NCI-H1105 (cell line): Measurements from ENCODE around the gene ULK4.
"Not testable (repeated sequence)": the region's sequence is repeated elsewhere in the genome, so short reads cannot be mapped to it uniquely, and the experiment has no call there.

ENCODE experiments used
- DNase-seq: peaks from one replicate; lab custom pipeline; 2025; lab: John Stamatoyannopoulos, UW

Gene ULK4

DNA sequence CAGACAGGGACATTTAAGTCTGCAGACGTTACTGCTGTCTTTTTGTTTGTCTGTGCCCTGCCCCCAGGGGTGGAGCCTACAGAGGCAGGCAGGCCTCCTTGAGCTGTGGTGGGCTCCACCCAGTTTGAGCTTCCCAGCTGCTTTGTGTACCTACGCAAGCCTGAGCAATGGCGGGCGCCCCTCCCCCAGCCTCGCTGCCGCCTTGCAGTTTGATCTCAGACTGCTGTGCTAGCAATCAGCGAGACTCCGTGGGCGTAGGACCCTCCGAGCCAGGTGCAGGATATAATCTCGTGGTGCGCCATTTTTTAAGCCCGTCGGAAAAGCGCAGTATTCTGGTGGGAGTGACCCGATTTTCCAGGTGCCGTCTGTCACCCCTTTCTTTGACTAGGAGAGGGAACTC is 314.2 kb downstream of the ULK4 start:
- DNase-seq, result not testable (repeated sequence)

- DNase-seq, result no peak
These were observed 321.8 kb downstream of the ULK4 start for GRCh38 chr3:41640076-41640475.

DNA sequence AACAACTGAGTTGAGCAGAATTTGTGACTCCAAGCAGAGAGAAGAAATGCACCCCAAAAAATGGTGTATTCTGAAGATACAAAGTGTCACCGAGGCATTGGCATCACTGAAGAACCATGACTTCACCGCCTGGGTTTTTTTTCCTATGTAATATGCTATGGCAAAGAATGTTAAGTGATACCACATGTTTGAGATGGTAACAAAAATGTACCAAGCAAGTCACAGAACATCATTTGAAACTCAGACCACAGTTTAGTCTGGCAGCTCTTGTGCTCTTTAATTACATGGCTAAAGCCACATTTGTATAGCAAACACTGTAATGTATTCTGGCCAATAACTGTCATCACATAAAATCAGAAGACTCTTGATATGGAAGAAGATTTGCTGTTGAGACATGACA is 323.5 kb downstream of the ULK4 start:
- no peak for DNase-seq

- DNase-seq, result no peak
These were observed 329.2 kb downstream of the ULK4 start for GRCh38 chr3:41632700-41633099.

- DNase-seq, result no peak
These were observed 331.2 kb downstream of the ULK4 start for GRCh38 chr3:41630708-41631107.

- no peak for DNase-seq
These were observed 331.9 kb downstream of the ULK4 start for GRCh38 chr3:41629986-41630385.

DNA sequence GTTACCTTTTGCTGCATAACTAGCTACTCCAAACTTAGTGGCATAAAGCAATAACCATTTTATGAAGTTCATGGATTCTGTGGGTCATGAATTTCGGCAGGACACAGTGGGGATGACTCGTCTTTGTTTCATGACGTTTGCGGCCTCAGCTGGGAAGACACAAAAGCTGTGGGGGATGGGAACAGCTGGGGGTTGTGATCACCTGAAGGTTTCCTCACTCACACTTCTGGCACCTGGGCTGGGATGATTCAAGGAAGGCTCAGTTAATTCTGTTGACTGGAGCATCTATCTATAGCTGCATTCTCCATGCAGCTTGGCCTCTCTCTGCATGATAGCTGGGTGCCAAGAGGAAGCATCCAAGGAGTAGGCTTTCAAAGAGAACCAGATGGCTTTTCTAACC is 332.8 kb downstream of the ULK4 start:
- no peak for DNase-seq

DNA sequence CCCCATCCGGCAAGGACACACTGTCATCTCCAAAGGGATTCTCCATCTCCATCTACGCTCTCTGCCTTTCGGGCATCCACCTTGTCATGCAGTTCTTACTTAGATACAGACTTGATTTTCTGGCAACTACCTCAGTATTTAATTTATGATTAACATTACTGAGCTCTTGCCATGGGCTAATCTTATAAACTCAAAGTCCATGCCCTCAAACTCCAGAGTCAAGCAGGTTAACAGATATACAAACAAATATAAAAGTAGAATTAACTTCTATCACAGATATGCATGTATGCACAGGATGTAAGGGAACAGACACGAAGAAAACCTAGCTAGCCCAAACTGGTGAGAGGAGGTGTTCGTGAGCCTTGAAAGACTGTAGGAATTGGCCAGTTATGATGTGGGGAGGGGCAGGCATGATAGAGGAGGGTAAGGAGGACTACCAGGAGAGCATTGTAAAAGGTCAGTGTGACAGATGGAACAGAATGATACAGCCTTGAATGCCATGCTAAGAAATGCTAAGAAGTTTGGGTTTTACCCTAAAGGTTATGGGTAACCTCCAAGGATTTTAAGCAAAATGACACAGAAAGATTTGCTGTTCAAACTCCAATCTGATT is 334.3 kb downstream of the ULK4 start:
- DNase-seq, result no peak

DNA sequence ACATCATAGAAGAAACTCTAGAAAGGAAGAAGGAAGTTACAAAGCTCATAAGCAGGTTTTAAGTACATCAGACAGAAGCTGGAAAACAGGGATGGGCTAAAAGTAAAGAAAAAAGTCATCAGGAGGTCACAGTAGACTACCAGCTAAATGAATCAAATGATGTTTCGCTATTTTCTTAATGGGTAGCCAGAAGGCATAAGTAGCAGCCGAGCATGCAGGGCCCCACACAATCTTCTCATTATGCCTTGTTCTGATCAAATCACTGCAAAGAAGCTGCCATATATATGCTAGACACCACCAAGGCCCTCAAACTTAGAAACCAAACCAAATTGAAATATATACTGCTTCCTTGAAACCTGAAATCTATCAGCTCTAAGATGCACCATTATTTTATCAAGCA is 349.1 kb downstream of the ULK4 start:
- no peak for DNase-seq

GRCh38 chr3:41611008-41611407 is 350.9 kb downstream of the ULK4 start:
- no peak for DNase-seq

DNA sequence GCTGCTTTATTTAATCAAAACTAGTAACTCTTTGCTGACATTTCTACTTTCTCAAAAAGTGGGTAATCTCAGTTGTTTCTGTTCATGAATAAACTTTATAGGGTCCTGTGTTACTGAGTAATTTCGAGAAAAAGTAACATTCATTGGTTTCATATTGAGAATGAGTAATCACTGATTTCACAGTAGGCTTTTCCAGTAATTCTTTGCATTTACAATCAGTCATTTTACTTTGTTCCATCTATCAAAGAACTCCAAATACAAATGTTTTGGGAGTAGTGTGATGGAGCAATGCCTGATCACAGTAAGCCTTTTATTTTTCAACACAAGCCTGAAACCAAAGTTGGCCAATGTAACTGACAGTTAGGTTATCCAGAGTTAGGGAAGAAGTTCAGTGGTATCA is 353.6 kb downstream of the ULK4 start:
- no peak for DNase-seq

- DNase-seq, result no peak
These were observed 358.1 kb downstream of the ULK4 start for GRCh38 chr3:41603807-41604206.

GRCh38 chr3:41602121-41602520 is 359.8 kb downstream of the ULK4 start:
- DNase-seq, result no peak

- DNase-seq, result no peak
These were observed 360.4 kb downstream of the ULK4 start for GRCh38 chr3:41601404-41601987.

DNA sequence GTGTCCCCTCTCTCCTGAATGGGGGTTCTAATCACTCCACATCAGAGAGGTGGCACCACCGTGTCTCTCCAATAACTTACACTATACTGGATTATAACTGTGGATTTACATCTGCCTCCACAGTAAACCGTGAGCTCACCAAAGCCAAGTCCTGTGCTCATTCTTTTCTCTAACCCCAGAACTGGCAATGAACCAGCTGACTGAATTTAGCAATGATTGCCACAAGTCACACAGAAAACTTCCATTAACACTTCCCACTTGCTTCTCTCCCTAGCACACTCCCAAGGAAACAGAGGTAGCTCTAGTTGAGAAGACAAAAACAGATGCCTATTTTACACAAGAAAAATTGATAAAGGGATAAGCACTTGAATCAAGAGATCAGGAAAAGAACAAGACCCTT is 361.3 kb downstream of the ULK4 start:
- DNase-seq, result no peak

- DNase-seq, result no peak
These were observed 362.8 kb downstream of the ULK4 start for GRCh38 chr3:41599127-41599484.

GRCh38 chr3:41598402-41599126 is 363.3 kb downstream of the ULK4 start:
- DNase-seq, result no peak

DNA sequence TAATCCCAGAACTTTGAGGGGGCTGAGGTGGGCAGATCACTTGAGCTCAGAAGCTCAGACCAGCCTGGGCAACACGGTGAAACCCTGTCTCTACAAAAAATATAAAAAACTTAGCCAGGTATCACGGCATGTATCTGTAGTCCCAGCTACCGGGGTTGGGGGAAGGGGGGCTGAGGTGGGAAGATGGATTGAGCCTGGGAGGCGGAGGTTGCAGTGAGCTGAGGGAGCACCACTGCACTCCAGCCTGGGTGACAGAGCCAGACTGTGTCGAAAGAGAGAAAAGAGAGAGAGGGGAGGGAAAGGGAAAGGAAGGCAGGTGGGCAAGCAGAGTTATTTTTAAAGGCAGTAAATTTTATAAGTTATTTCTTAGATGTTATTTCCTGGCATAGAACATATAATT is 368.1 kb downstream of the ULK4 start:
- DNase-seq, result no peak

DNA sequence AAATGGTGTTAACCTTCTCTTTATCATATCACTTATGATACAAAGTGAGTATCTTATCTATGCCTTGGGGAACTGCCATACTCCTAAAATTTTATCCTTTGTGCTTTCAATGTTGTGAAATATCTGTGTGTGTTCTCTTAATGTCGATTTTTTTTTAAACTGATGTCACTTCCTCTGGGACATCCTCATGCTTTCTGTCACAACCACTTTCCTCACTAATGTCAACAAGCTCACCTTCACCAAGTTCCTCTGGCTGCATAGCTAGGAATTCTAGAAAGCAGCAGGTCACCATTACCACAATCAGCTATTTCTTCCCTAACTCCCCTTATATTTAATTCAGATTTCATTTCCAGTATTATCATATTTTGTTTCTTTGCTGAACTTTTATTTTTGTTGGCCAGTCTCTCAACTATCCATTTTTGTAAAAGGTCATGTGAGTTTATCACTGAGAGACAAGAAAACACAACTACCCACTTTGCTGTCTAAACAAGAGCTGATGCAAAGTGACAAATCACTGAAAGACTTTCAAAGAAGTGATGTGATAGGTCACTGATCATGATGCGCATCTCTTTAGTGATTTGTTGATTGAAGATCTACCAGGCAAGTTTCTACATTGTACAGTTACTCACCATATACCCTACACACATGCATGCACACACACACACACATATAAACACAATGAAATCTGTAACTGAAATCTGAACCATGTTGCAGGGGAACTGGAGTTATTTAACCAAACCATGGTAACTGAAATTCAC is 369.0 kb downstream of the ULK4 start:
- no peak for DNase-seq

GRCh38 chr3:41583014-41583413 is 378.9 kb downstream of the ULK4 start:
- no peak for DNase-seq

DNA sequence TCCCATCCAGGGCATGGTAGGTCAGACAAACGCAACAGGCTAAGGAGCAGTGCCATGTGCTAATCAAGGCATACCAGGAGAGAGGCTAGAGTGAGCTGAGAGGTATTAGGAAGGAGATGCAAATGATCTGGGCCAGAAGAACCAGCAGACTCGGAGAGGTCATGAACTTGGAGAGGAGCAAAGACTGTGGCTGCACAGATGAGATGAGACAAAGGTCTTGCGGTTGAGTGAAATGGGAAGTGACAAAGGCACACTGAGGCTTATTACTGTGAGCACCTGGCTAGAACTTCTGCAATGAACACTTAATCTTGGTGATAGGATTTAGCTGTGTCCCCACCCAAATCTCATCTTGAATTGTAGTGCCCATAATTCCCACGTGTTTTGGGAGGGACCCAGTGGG is 380.2 kb downstream of the ULK4 start:
- DNase-seq, result no peak

GRCh38 chr3:41580274-41580959 is 381.5 kb downstream of the ULK4 start:
- DNase-seq, result no peak
